ENCODE measurements around the gene OR6A2. TPM values are rescaled to one million over a fixed set of nuclear protein-coding genes. Genes with fewer than 3 reads are reported as not detected.

OR6A2 gene
- total RNA-seq, 3 donors from 2014 or later = 0.16 to 1.2 (median 0.33) TPM

DNA sequence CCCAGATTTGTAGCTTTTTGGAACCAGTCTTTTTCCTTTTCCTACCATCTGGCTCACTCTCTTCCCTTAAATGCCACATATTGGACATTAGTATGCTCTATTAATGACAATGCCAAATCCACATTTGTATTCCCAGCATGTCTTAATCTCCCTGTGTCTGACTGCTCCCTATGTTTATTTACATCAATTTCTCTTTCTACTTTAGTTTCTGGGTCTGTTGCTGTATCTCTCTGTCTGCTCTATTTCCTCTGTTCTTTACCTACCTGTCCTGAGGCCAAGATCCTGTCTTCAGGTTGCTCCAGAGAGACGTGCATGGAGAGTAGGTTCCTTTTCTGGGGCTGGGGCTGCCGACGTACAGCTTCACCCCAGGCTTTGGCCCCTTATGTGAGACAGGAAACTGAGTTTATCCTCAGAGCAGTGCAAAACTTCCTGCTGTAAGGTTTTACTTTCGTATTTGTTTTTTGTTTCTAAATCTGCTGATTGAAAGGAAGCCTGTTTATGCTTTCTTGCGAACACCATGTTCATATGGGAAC, 53.3 kb downstream of the OR6A2 start:
- no peak for DNase-seq (ENCODE audit: low spot score in 2 of 2)
- TF ChIP-seq POLR2AphosphoS5 (IDR thresholded peaks at IDR 0.05) (no peak), POLR2A (IDR thresholded peaks at IDR 0.05) (no peak)
- TF ChIP-seq, protein P1, sequence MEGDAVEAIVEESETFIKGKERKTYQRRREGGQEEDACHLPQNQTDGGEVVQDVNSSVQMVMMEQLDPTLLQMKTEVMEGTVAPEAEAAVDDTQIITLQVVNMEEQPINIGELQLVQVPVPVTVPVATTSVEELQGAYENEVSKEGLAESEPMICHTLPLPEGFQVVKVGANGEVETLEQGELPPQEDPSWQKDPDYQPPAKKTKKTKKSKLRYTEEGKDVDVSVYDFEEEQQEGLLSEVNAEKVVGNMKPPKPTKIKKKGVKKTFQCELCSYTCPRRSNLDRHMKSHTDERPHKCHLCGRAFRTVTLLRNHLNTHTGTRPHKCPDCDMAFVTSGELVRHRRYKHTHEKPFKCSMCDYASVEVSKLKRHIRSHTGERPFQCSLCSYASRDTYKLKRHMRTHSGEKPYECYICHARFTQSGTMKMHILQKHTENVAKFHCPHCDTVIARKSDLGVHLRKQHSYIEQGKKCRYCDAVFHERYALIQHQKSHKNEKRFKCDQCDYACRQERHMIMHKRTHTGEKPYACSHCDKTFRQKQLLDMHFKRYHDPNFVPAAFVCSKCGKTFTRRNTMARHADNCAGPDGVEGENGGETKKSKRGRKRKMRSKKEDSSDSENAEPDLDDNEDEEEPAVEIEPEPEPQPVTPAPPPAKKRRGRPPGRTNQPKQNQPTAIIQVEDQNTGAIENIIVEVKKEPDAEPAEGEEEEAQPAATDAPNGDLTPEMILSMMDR (IDR thresholded peaks at IDR 0.05) = no peak
- peak overlapping the region; percentile 10 to 49 (median 29) for H3K4me3 ChIP-seq
- intact Hi-C loops (cut with DNase I; ENCODE audit: low total_unique reads) = no loop called here
- no peaks in the 10 kb centered on the region for H3K4me1 ChIP-seq
- H3K9me3 ChIP-seq = no peaks in the 10 kb centered on the region
- no peaks in the 10 kb centered on the region for H3K27me3 ChIP-seq
- peak overlapping the region; percentile 40 to 52 for H3K27ac ChIP-seq
- H3K36me3 ChIP-seq = no peaks in the 10 kb centered on the region

- H3K4me3 ChIP-seq = peak overlapping the region in 2 of 3 donors; percentile 10 to 29
- TF ChIP-seq, protein P1 (IDR thresholded peaks at IDR 0.05) = no peak
- TF ChIP-seq POLR2AphosphoS5 (IDR thresholded peaks at IDR 0.05) (no peak), POLR2A (IDR thresholded peaks at IDR 0.05) (no peak)
- no peaks in the 10 kb centered on the region for H3K9me3 ChIP-seq
- no peaks in the 10 kb centered on the region for H3K4me1 ChIP-seq
- H3K27me3 ChIP-seq = no peaks in the 10 kb centered on the region
- no peaks in the 10 kb centered on the region for H3K36me3 ChIP-seq
- intact Hi-C loops (cut with DNase I; ENCODE audit: low total_unique reads) = no loop called here
- H3K27ac ChIP-seq = no peak overlapping the region
- no peak for DNase-seq (ENCODE audit: low spot score in 2 of 2)
Observed at GRCh38 chr11:6745465-6746015, 53.9 kb downstream of the OR6A2 start.

GRCh38 chr11:6745018-6745417, 54.5 kb downstream of the OR6A2 start:
- intact Hi-C loops (cut with DNase I; ENCODE audit: low total_unique reads) = no loop called here
- no peak overlapping the region for H3K4me3 ChIP-seq
- TF ChIP-seq, protein P1 (IDR thresholded peaks at IDR 0.05) = no peak

GRCh38 chr11:6742260-6742659, 57.2 kb downstream of the OR6A2 start:
- no peak for TF ChIP-seq POLR2AphosphoS5 (IDR thresholded peaks at IDR 0.05)
- TF ChIP-seq, protein P1 (IDR thresholded peaks at IDR 0.05) = no peak
- no peak for TF ChIP-seq POLR2A (IDR thresholded peaks at IDR 0.05)
- Histone ChIP-seq H3K9me3 (no peaks in the 10 kb centered on the region), H3K4me3 (no peak overlapping the region), H3K4me1 (no peaks in the 10 kb centered on the region), H3K36me3 (no peaks in the 10 kb centered on the region), H3K27me3 (no peaks in the 10 kb centered on the region), H3K27ac (no peak overlapping the region)
- intact Hi-C loops (cut with DNase I; ENCODE audit: low total_unique reads) = no loop called here
- no peak for DNase-seq (ENCODE audit: low spot score in 2 of 2)

More at GRCh38 chr11:6745018-6745417, 54.5 kb downstream of the OR6A2 start:
- Histone ChIP-seq H3K27ac (peak overlapping the region in 1 of 2 donors; percentile 15), H3K4me1 (no peaks in the 10 kb centered on the region), H3K36me3 (no peaks in the 10 kb centered on the region), H3K27me3 (no peaks in the 10 kb centered on the region), H3K9me3 (no peaks in the 10 kb centered on the region)
- no peak for DNase-seq (ENCODE audit: low spot score in 2 of 2)

Other genes with a start within 250 kb of the OR6A2 start
- 10 to 100 TPM in 2 of 3 donors, 1 to 10 TPM in 1; 8.8 to 22.2 (median 20.3) TPM for gene RRP8, start 196.1 kb downstream of the OR6A2 start, total RNA-seq
- gene ILK, start 195.9 kb downstream of the OR6A2 start, total RNA-seq = 100 to 1,000 TPM; 113 to 118 (median 113) TPM
- gene TAF10, start 187.5 kb downstream of the OR6A2 start, total RNA-seq = 10 to 100 TPM; 45.4 to 82.6 (median 54.7) TPM
- 10 to 100 TPM; 27.2 to 71.4 (median 38.2) TPM for gene TPP1, start 180.3 kb downstream of the OR6A2 start, total RNA-seq
- 10 to 100 TPM in 2 of 3 donors, 1 to 10 TPM in 1; 7.2 to 18.0 (median 13.8) TPM for gene DCHS1, start 143.9 kb downstream of the OR6A2 start, total RNA-seq
- 10 to 100 TPM; 16.8 to 25.2 (median 18.9) TPM for gene MRPL17, start 116.3 kb downstream of the OR6A2 start, total RNA-seq
- 1 to 10 TPM in 1 of 3 donors, under 1 TPM in 1, not detected in 1; 0.44 to 3.6 TPM for gene OR2AG2, start 27.7 kb downstream of the OR6A2 start, total RNA-seq
- gene OR2AG1, start 16.7 kb downstream of the OR6A2 start, total RNA-seq = not detected
- not detected for gene OR10A5, start 46.0 kb upstream of the OR6A2 start, total RNA-seq
- gene OR10A2, start 63.4 kb upstream of the OR6A2 start, total RNA-seq = not detected
- gene OR10A4, start 76.9 kb upstream of the OR6A2 start, total RNA-seq = not detected
- gene OR2D2, start 92.8 kb upstream of the OR6A2 start, total RNA-seq = under 1 TPM in 2 of 3 donors, not detected in 1; 0.44 to 0.66 TPM
- gene OR2D3, start 121.3 kb upstream of the OR6A2 start, total RNA-seq = not detected
- 1 to 10 TPM in 2 of 3 donors, under 1 TPM in 1; 0.80 to 3.6 (median 2.3) TPM for gene ZNF215, start 126.7 kb upstream of the OR6A2 start, total RNA-seq
- gene ZNF214, start 220.7 kb upstream of the OR6A2 start, total RNA-seq = 1 to 10 TPM; 3.0 to 6.9 (median 4.9) TPM
- under 1 TPM; under 0.01 to 0.29 (median 0.16) TPM for gene NLRP14, start 220.8 kb upstream of the OR6A2 start, total RNA-seq

Data from breast epithelium (tissue), 4 donors.